Neural progenitor cell (in vitro differentiated cells): Measurements from ENCODE around the gene C12orf76.

ENCODE experiments used
- CTCF ChIP-seq: fragments of 200-600 bp; sonication (generic); IDR thresholded peaks from 2 replicates; pipeline ENCODE4 v1.5.1; 2017; ENCODE audit warnings: antibody characterized with exemption, mild to moderate bottlenecking
- EZH2 ChIP-seq: fragments of 200-600 bp; sonication (generic); IDR thresholded peaks from 2 replicates; pipeline ENCODE4 v1.6.1; 2017; ENCODE audit warnings: antibody characterized with exemption, mild to moderate bottlenecking, moderate library complexity
- EZH2phosphoT487 ChIP-seq: fragments of 200-600 bp; sonication (generic); IDR thresholded peaks from 2 replicates; pipeline ENCODE4 v1.6.1; 2017; ENCODE audit warnings: antibody characterized with exemption

GRCh38 chr12:110088936-110089335 is 40.6 kb upstream of the C12orf76 start:
- no peak for TF ChIP-seq EZH2
- TF ChIP-seq CTCF = no peak
- no peak for TF ChIP-seq EZH2phosphoT487
